ENCODE data around the gene SPEM3. TPM values are rescaled to one million over a fixed set of nuclear protein-coding genes. Genes with fewer than 3 reads are reported as not detected.

The SPEM3 gene
- total and polyA plus RNA-seq, 2 donors (not counting 3 experiments of a cell fraction or from before 2014, with no cell fraction given): not detected

GRCh38 chr17:7463372-7463846, 34.8 kb downstream of the SPEM3 start:
- Histone ChIP-seq H4K20me1 (replicated peaks; ENCODE audit: control insufficient read depth, extremely low read depth, insufficient read depth, low read length) (no peaks in the 10 kb centered on the region), H3K9me3 (replicated peaks; ENCODE audit: control insufficient read depth, insufficient read depth, low read length) (no peaks in the 10 kb centered on the region), H3K4me2 (ENCODE audit: insufficient read depth, low read length) (no peak overlapping the region), H3K27ac (ENCODE audit: insufficient read depth, low read depth, low read length) (no peak overlapping the region), H3K4me3 (replicated peaks in 1 of 3; ENCODE audit: insufficient read depth in 1 of 3, low read depth in 1 of 3, low read length in 3 of 3) (no peak overlapping the region), H3K4me1 (ENCODE audit: control insufficient read depth, extremely low read depth, insufficient read depth, low read length) (no peaks in the 10 kb centered on the region), H3K36me3 (ENCODE audit: control insufficient read depth in 2 of 2, extremely low read depth in 1 of 2, insufficient read depth in 2 of 2, low read length in 2 of 2) (peaks cover 0 to 16% of the 10 kb centered on the region in 2 experiments), H3K79me2 (ENCODE audit: control insufficient read depth, insufficient read depth, low read length) (peaks cover 5% of the 10 kb centered on the region), H3K9ac (replicated peaks; ENCODE audit: extremely low read depth, insufficient read depth, low read length) (no peak overlapping the region), H2AFZ (ENCODE audit: low read depth, low read length) (no peak overlapping the region), H3K9me1 (replicated peaks; ENCODE audit: control insufficient read depth, extremely low read depth, insufficient read depth, low read length) (no peaks in the 10 kb centered on the region), H3K27me3 (ENCODE audit: control insufficient read depth in 2 of 2, insufficient read depth in 2 of 2, low read length in 2 of 2) (no peaks in the 10 kb centered on the region)
- CTCF ChIA-PET: interaction anchor here (1.4 kb wide), 1 partner anchor 36 kb away, joined by 3 read pairs; no protein-coding TSS in a partner anchor
- intact Hi-C loops (cut with micrococcal nuclease): no loop called here
- dilution Hi-C loops (cut with MboI; ENCODE audit: extremely low pct_ligation_motif_present, low sequenced_read_pairs): no loop called here
- BruUV-seq (replicated peaks): no TSS peak
- POLR2A ChIA-PET: no interaction called here
- TF ChIP-seq JUN (IDR thresholded peaks at IDR 0.05; ENCODE audit: borderline replicate concordance, insufficient read depth, insufficient read length, low read depth) (no peak), POLR2AphosphoS5 (IDR thresholded peaks at IDR 0.05; ENCODE audit: insufficient read depth, low read depth, low read length) (no peak), POLR2A (IDR thresholded peaks at IDR 0.05; ENCODE audit: low read depth, low read length) (no peak), GATA2 (IDR thresholded peaks at IDR 0.05; ENCODE audit: insufficient read depth, insufficient read length, low read depth, low read length) (no peak), CTCF (IDR thresholded peaks at IDR 0.05; ENCODE audit: extremely low read depth in 1 of 2, insufficient read depth in 1 of 2, low read depth in 1 of 2, low read length in 2 of 2) (no peak), EZH2 (IDR thresholded peaks at IDR 0.05; ENCODE audit: borderline replicate concordance, low read depth, low read length, severe bottlenecking) (no peak), MYC (IDR thresholded peaks at IDR 0.05; ENCODE audit: low read depth, low read length) (no peak), MAX (IDR thresholded peaks at IDR 0.05; ENCODE audit: insufficient read depth, insufficient read length) (no peak), FOS (IDR thresholded peaks at IDR 0.05; ENCODE audit: borderline replicate concordance, insufficient read depth, low read length) (no peak)
- FAIRE-seq: no peak
- DNase-seq (ENCODE audit: low read depth, low spot score): no peak

Measured in endothelial cell of umbilical vein (primary cell).